ENCODE measurements around the gene GPR84. TPM values are rescaled to one million over a fixed set of nuclear protein-coding genes. Genes with fewer than 3 reads are reported as not detected.

GPR84 gene
- total and polyA plus RNA-seq, 9 of the 15 experiments (the other 6 are each of a cell fraction or from before 2014, with no cell fraction given): 0.07 to 0.18 (median 0.11) TPM; not detected in 5

GRCh38 chr12:54358191-54358944 lies 5.9 kb downstream of the GPR84 start (continued):
- peak; percentile 73 to 83 for TF ChIP-seq AFF1 (IDR thresholded peaks at IDR 0.05; ENCODE audit: low read depth in 1 of 2, partially characterized antibody in 2 of 2)
- peak; percentile 68 for TF ChIP-seq THRAP3 (IDR thresholded peaks at IDR 0.05; ENCODE audit: borderline replicate concordance)
- TF ChIP-seq ARHGAP35 (IDR thresholded peaks at IDR 0.05; ENCODE audit: partially characterized antibody): peak; percentile 10
- TF ChIP-seq PKNOX1 (IDR thresholded peaks at IDR 0.05): peak; percentile 56
- TF ChIP-seq MIER1 (IDR thresholded peaks at IDR 0.05; ENCODE audit: low read depth): peak; percentile 78; the same call in 1 of the 2 replicates
- peak; percentile 94 for TF ChIP-seq TRIM25 (IDR thresholded peaks at IDR 0.05; ENCODE audit: borderline replicate concordance)
- TF ChIP-seq YBX1 (IDR thresholded peaks at IDR 0.05): peak; percentile 56; the same call in 1 of the 2 replicates
- TF ChIP-seq SMARCA5 (IDR thresholded peaks at IDR 0.05): peak; percentile 87
- TF ChIP-seq U2AF1 (optimal IDR thresholded peaks at IDR 0.05; ENCODE audit: low read depth, low read length): no peak
- TF ChIP-seq LARP7 (IDR thresholded peaks at IDR 0.05): peak; percentile 88
- TF ChIP-seq ZNF280A (IDR thresholded peaks at IDR 0.05; ENCODE audit: low read depth, partially characterized antibody): peak; percentile 55
- no peak for TF ChIP-seq NRF1 (conservative IDR thresholded peaks at IDR 0.05 in 1 of 2, IDR thresholded peaks at IDR 0.05 in 1 of 2)
- TF ChIP-seq EHMT2 (IDR thresholded peaks at IDR 0.05): peak; percentile 25
- TF ChIP-seq PHTF2 (CRISPR knock-in tag; IDR thresholded peaks at IDR 0.05): 0 out of 2 replicates have a peak, but pooled peaks have one; percentile 42
- no peak for TF ChIP-seq USF2 (CRISPR knock-in tag; IDR thresholded peaks at IDR 0.05)
- peak; percentile 36 for TF ChIP-seq KDM5B (IDR thresholded peaks at IDR 0.05; ENCODE audit: insufficient replicate concordance, low read depth, low read length)
- peak; percentile 78 for TF ChIP-seq POLR2B (IDR thresholded peaks at IDR 0.05; ENCODE audit: low read depth, partially characterized antibody)

Measured in K562 (cell line).